NCI-H510A treated with DMSO at 0.1 percent for 48 hours (cell line): Measurements from ENCODE around the gene SEMA3E.
"Not testable (repeated sequence)": the region's sequence is repeated elsewhere in the genome, so short reads cannot be mapped to it uniquely, and the experiment has no call there.

Experiments
- DNase-seq: peaks from one replicate; lab custom pipeline; 2025; lab: John Stamatoyannopoulos, UW

SEMA3E gene

GRCh38 chr7:83486536-83486935 lies 162.4 kb downstream of the SEMA3E start:
- DNase-seq = no peak

- DNase-seq = no peak
Observed at GRCh38 chr7:83484826-83485225, 164.1 kb downstream of the SEMA3E start.

GRCh38 chr7:83484266-83484665 lies 164.7 kb downstream of the SEMA3E start:
- no peak for DNase-seq

DNA sequence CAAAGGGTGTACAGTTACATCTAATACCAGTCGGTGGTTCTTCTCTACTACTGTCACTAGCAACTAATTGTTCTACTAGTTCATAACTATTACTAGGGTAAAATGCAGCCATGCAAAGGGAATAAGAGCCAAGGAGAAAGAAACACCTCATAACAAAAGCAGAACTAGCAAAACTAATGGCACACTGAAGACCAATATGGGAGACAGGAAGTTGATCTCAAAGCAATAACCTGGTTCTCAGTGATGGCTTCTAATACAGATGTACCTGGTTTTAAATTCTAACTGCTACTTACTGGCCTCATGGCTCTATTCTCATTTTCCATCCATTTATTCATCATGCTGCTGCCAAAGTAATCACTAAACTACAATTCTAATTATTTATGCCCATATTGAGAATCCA lies 170.3 kb downstream of the SEMA3E start:
- no peak for DNase-seq

- no peak for DNase-seq
Observed at GRCh38 chr7:83476511-83477050, 172.4 kb downstream of the SEMA3E start.

DNA sequence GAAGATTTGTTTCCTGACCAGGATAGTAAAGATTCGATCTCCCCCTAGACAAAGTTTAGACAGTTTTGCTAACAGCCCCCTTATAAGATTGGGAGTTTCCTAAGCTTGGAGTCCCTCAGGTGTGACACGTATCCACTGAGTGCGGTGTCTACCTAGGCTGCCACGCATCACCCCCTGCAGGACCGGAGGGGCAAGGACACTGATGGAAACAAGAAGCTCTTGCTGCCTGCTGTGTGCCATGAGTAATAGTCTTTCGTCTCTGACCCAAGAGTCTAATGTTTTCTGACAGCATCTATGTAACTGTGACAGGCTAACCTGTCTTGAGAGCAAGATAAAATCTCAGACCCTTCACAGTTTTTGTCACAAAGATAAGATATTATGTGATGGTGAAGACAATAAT lies 173.5 kb downstream of the SEMA3E start:
- no peak for DNase-seq

DNA sequence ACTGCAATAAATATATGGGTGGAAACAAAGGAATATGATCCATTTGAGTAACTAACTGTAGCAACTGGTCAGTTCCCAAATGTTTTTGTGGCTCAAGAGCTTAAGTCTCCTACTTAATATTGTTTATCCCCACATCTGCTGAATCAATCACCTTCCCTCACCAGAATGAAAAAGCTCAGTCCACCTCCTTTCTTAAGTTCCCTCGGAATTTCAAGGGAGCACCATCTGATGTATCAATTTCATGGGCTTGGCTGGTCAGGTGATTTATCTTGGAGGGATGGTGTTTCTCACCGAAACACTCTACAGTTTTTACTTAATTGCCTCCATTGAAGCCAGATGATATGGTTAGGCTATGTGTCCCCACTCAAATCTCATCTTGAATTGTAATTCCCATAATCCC lies 176.6 kb downstream of the SEMA3E start:
- DNase-seq = no peak

DNA sequence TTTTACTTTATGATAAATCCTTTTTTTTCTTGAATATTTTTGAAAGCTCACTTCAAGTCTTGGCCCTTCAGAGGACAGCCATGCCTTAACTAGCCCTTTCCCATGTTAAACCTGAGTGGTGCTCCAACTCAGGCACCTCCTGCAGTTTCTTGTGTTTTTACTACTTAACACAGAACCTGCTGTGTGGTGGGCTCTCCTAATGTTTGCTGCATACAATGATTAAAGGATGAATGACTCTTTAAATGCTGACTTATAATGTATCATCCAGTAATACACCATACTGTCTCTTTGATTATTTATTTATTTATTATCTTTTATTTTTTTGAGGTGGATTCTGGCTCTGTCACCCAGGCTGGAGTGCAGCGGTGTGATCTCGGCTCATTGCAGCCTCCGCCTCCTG lies 179.4 kb downstream of the SEMA3E start:
- DNase-seq = no peak

GRCh38 chr7:83469076-83469475 lies 179.9 kb downstream of the SEMA3E start:
- DNase-seq = no peak

DNA sequence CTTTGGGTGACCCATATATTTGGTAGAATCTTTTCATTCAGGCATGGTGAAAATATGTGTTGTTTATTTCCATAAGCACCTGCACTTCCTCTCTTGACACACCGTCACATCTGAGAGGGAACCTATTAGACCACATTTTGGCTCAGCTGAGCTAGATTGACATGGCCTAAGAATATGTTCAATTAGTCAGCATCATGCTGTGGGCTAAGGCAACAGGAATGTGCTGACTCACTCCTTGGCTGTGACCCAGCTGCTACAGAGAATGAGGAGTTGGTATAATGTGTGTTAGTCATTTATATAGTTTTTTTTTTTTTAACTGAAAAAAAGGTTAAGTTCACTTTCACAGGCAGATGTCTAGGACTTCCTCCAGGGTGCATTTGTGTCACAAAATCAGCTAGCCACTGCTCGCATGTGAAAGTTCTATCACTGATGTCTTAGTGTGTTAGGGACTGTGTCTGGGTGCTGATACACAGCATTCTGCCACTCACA lies 180.6 kb downstream of the SEMA3E start:
- peak; percentile 13 for DNase-seq

DNA sequence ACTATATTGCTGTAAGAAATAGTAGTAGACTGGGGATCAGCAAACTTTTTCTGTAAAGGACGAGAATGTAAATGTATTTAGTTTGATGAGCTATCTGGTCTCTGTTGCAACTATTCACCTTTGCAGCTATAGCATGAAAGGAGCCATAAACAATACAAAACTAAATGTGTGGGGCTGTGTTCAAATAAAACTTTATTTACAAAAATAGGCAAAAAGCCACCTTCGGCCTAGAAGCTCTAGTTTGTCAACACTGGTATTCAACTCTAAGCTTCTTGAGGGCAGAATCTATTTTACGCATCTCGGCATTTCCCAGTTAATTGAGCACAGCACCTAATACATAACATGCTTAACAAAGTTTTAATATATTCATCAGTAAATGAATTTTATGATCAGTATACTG lies 181.4 kb downstream of the SEMA3E start:
- DNase-seq = no peak

GRCh38 chr7:83466956-83467355 lies 182.0 kb downstream of the SEMA3E start:
- DNase-seq = no peak

GRCh38 chr7:83466187-83466923 lies 182.6 kb downstream of the SEMA3E start:
- no peak for DNase-seq

- no peak for DNase-seq
Observed at GRCh38 chr7:83465643-83466042, 183.3 kb downstream of the SEMA3E start.

- not testable (repeated sequence) for DNase-seq
Observed at GRCh38 chr7:83461820-83462219, 187.1 kb downstream of the SEMA3E start.

- not testable (repeated sequence) for DNase-seq
Observed at GRCh38 chr7:83459930-83460653, 188.8 kb downstream of the SEMA3E start.

DNA sequence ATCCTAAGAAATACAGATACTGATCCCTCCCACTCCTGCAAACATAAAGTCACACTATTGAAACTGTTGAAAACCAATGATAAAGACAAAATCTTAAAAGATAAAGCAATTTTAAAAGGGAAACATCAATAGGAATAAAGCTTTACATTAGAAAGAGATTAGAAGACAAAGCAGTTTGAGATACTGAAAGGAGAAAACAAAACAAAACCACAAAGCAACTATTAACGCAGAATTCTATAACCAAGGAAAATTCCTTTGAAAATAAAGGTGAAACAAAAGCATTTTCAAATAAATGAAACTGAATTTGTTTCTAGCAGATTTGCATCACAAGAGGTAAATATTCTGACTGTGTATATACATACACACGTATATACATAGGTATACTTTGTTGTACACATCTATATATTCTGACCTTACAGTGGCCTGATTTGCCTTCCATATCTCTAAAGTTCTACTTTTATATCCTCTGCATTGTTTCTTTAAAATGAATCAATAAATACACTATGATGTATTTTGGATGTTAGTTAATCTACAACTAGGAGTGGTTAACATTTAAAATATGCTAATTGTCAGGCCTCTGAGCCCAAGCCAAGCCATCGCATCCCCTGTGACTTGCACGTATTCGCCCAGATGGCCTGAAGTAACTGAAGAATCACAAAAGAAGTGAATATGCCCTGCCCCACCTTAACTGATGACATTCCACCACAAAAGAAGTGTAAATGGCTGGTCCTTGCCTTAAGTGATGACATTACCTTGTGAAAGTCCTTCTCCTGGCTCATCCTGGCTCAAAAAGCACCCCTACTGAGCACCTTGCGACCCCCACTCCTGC lies 189.6 kb downstream of the SEMA3E start:
- DNase-seq = not testable (repeated sequence)

GRCh38 chr7:83457022-83457892 lies 191.7 kb downstream of the SEMA3E start:
- no peak for DNase-seq

- DNase-seq = no peak
Observed at GRCh38 chr7:83456413-83456812, 192.5 kb downstream of the SEMA3E start.

DNA sequence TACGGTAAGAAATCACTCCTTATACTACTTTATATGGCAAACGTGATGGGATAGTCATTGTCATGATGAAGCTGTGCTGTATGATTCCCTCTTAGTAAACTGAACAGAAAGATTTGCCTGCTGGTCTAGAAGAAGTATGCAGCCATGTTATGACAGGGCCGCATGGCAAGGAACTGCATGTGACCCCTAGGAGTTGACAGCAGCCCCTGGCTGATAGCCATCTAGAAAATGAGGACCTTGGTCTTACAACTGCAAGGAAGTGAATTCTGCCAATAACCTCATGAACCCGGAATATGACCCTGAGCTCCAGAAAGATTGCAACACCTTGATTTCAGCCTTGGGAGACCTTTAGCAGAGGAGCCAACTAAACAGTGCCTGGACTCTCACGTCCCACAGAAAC lies 193.3 kb downstream of the SEMA3E start:
- no peak for DNase-seq

- no peak for DNase-seq
Observed at GRCh38 chr7:83452256-83452655, 196.7 kb downstream of the SEMA3E start.
